HepG2 (cell line): ENCODE data around the gene TRAP1. TPM values are rescaled to one million over a fixed set of nuclear protein-coding genes. Genes with fewer than 3 reads are reported as not detected.

Experiments used
- ATF2 ChIP-seq: sonication (generic); formaldehyde crosslinking; IDR thresholded peaks from 2 replicates; pipeline ENCODE4 v1.4.0; 2020; ENCODE audit warnings: missing genetic modification reagents
- ETV5 ChIP-seq: IDR thresholded peaks from 2 replicates; pipeline ENCODE4 v1.6.1; 2018; ENCODE audit warnings: missing biosample characterization, missing genetic modification reagents, inconsistent platforms, borderline replicate concordance
- HDAC2 ChIP-seq: sonication (generic); formaldehyde crosslinking; IDR thresholded peaks from 2 replicates; pipeline ENCODE4 v1.4.0; 2020; ENCODE audit warnings: missing genetic modification reagents
- HOXA3 ChIP-seq: sonication (generic); formaldehyde crosslinking; IDR thresholded peaks from 2 replicates; pipeline ENCODE4 v1.5.0; 2020; ENCODE audit warnings: missing genetic modification reagents
- IRF2 ChIP-seq: IDR thresholded peaks from 2 replicates; pipeline ENCODE4 v1.6.1; 2018; ENCODE audit warnings: missing genetic modification reagents, missing compliant biosample characterization
- MBD4 ChIP-seq: IDR thresholded peaks from 2 replicates; pipeline ENCODE4 v1.6.1; 2012; ENCODE audit warnings: low read length, inconsistent platforms, borderline replicate concordance
- NR2F6 ChIP-seq, 2 experiments: IDR thresholded peaks; 2 replicates each; pipeline ENCODE4 v1.6.1; 2016; ENCODE audit warnings: antibody characterized with exemption in 1 of 2, mild to moderate bottlenecking in 1 of 2
- PAXIP1 ChIP-seq: sonication (generic); formaldehyde crosslinking; conservative IDR thresholded peaks from 2 replicates; pipeline ENCODE4 v1.4.0; 2020; ENCODE audit warnings: mild to moderate bottlenecking, missing genetic modification reagents, moderate library complexity
- PHF21A ChIP-seq: sonication (generic); formaldehyde crosslinking; IDR thresholded peaks from 2 replicates; pipeline ENCODE4 v1.5.0; 2020; ENCODE audit warnings: mild to moderate bottlenecking, missing genetic modification reagents
- RAD21 ChIP-seq: fragments of 450-650 bp; formaldehyde crosslinking; IDR thresholded peaks from 2 replicates; pipeline ENCODE4 v1.5.0; 2020; ENCODE audit warnings: mild to moderate bottlenecking
- RFXAP ChIP-seq: sonication (generic); formaldehyde crosslinking; IDR thresholded peaks from 2 replicates; pipeline ENCODE4 v1.4.0; 2020; ENCODE audit warnings: missing genetic modification reagents, borderline replicate concordance
- RXRB ChIP-seq: IDR thresholded peaks from 2 replicates; pipeline ENCODE4 v1.6.1; 2016; ENCODE audit warnings: borderline replicate concordance, missing genetic modification reagents, missing compliant biosample characterization
- SOX13 ChIP-seq, 3 experiments: fragments of 450-650 bp in 1 of 3; sonication (generic) in 1 of 3; formaldehyde crosslinking in 1 of 3; IDR thresholded peaks in 2 of 3; conservative IDR thresholded peaks in 1 of 3; 2 replicates each; pipeline versions ENCODE4 v1.5.0 to v1.6.1; 2016 to 2020; ENCODE audit warnings: antibody characterized with exemption in 1 of 3, mild to moderate bottlenecking in 1 of 3, missing compliant biosample characterization in 1 of 3, missing genetic modification reagents in 1 of 3, moderate library complexity in 1 of 3
- XRCC5 ChIP-seq: fragments of 200-400 bp; formaldehyde crosslinking; optimal IDR thresholded peaks from 2 replicates; pipeline ENCODE3; 2017; ENCODE audit warnings: mild to moderate bottlenecking, low read length
- ZBED4 ChIP-seq: sonication (generic); formaldehyde crosslinking; IDR thresholded peaks from 2 replicates; pipeline ENCODE4 v1.4.0; 2020; ENCODE audit warnings: missing genetic modification reagents, borderline replicate concordance
- ZNF44 ChIP-seq: sonication (generic); formaldehyde crosslinking; IDR thresholded peaks from 2 replicates; pipeline ENCODE4 v1.5.1; 2020; ENCODE audit warnings: mild to moderate bottlenecking, missing genetic modification reagents
- ZNF441 ChIP-seq: sonication (generic); formaldehyde crosslinking; IDR thresholded peaks from 2 replicates; pipeline ENCODE4 v1.7.0; 2021; ENCODE audit warnings: missing genetic modification reagents, borderline replicate concordance
- ZNF670 ChIP-seq: sonication (generic); formaldehyde crosslinking; IDR thresholded peaks from 2 replicates; pipeline ENCODE4 v1.8.0; 2022; ENCODE audit warnings: mild to moderate bottlenecking, missing genetic modification reagents, borderline replicate concordance
- ZNF772 ChIP-seq: sonication (generic); formaldehyde crosslinking; IDR thresholded peaks from 2 replicates; pipeline ENCODE4 v1.5.0; 2020; ENCODE audit warnings: mild to moderate bottlenecking, missing genetic modification reagents
- ZSCAN20 ChIP-seq: sonication (generic); formaldehyde crosslinking; IDR thresholded peaks from 2 replicates; pipeline ENCODE4 v1.4.0; 2020; ENCODE audit warnings: missing genetic modification reagents, mild to moderate bottlenecking, borderline replicate concordance
- ZSCAN25 ChIP-seq: sonication (generic); formaldehyde crosslinking; IDR thresholded peaks from 2 replicates; pipeline ENCODE4 v1.8.0; 2022; ENCODE audit warnings: mild to moderate bottlenecking, missing genetic modification reagents
- polyA plus RNA-seq, 8 experiments: library from polyadenylated mRNA; depleted of rRNA in 3 of 8; stranded (reverse) in 7 of 8; unstranded in 1 of 8; fragments of >200 nt; fragmentation: Illumina TruSeq in 4 of 8; extraction: Trizol in 4 of 8; gene quantifications; 2 replicates each; pipeline versions ENCODE4 v1.2.1 to v1.2.3, GENCODE V29; 2011 to 2016; ENCODE audit warnings: low read depth in 4 of 8, missing spikeins in 1 of 8, mixed read lengths in 1 of 8; ENCODE audit not compliant: insufficient read depth in 1 of 8
- total RNA-seq, 5 experiments: library from RNA; depleted of rRNA; stranded (reverse); fragments of >200 nt; fragmentation: Illumina TruSeq; extraction: Trizol; gene quantifications; 2 replicates each; pipeline ENCODE4 v1.2.3, GENCODE V29; 2016; ENCODE audit warnings: low read depth in 1 of 5

The TRAP1 gene
- total and polyA plus RNA-seq, 2 of the 13 experiments (the other 11 are each of a cell fraction or from before 2014, with no cell fraction given) = 127 to 240 TPM

- TF ChIP-seq ATF2 (CRISPR knock-in tag) = 0 out of 2 replicates have a peak, but pooled peaks have one; percentile 21
- no peak for TF ChIP-seq SOX13 (IDR thresholded peaks at IDR 0.05)
- TF ChIP-seq SOX13 (CRISPR knock-in tag; conservative IDR thresholded peaks at IDR 0.05 in 1 of 2, IDR thresholded peaks at IDR 0.05 in 1 of 2) = peak in 1 of 2 experiments; percentile 34; a peak in 1 of 4 replicates
- TF ChIP-seq ZNF44 (CRISPR knock-in tag) = no peak
- TF ChIP-seq HOXA3 = peak; percentile 56
- TF ChIP-seq RAD21 = 0 out of 2 replicates have a peak, but pooled peaks have one; percentile 8
- TF ChIP-seq PHF21A (CRISPR knock-in tag) = no peak
- peak; percentile 71 for TF ChIP-seq ZNF441 (CRISPR knock-in tag)
- peak; percentile 37; the same call in 1 of the 2 replicates for TF ChIP-seq ZNF670 (CRISPR knock-in tag)
- peak; percentile 78 for TF ChIP-seq PAXIP1 (CRISPR knock-in tag)
- no peak for TF ChIP-seq NR2F6 (IDR thresholded peaks at IDR 0.05)
- TF ChIP-seq NR2F6 (CRISPR knock-in tag; IDR thresholded peaks at IDR 0.05) = 0 out of 2 replicates have a peak, but pooled peaks have one; percentile 14
- peak; percentile 61; the same call in 1 of the 2 replicates for TF ChIP-seq HDAC2 (CRISPR knock-in tag)
- no peak for TF ChIP-seq ZBED4
- TF ChIP-seq XRCC5 = peak; percentile 10
- TF ChIP-seq RFXAP (CRISPR knock-in tag) = 0 out of 2 replicates have a peak, but pooled peaks have one; percentile 50
- TF ChIP-seq ZSCAN20 (CRISPR knock-in tag) = 0 out of 2 replicates have a peak, but pooled peaks have one; percentile 29
- TF ChIP-seq ZSCAN25 (CRISPR knock-in tag) = peak; percentile 87; the same call in 1 of the 2 replicates
- peak; percentile 57; the same call in 1 of the 2 replicates for TF ChIP-seq RXRB
- peak; percentile 74; the same call in 1 of the 2 replicates for TF ChIP-seq ETV5 (CRISPR knock-in tag)
- peak; percentile 39; the same call in 1 of the 2 replicates for TF ChIP-seq IRF2
- no peak for TF ChIP-seq MBD4
- TF ChIP-seq ZNF772 = 0 out of 2 replicates have a peak, but pooled peaks have one; percentile 39
Observed at GRCh38 chr16:3640207-3640606, 77.1 kb downstream of the TRAP1 start (continued).
